NCI-H1694 (cell line): ENCODE results near the gene HDAC10.
"Not testable (repeated sequence)": the region's sequence is repeated elsewhere in the genome, so short reads cannot be mapped to it uniquely, and the experiment has no call there.

Experiments used
- DNase-seq: peaks from one replicate; lab custom pipeline; 2025; lab: John Stamatoyannopoulos, UW

Gene HDAC10

DNA sequence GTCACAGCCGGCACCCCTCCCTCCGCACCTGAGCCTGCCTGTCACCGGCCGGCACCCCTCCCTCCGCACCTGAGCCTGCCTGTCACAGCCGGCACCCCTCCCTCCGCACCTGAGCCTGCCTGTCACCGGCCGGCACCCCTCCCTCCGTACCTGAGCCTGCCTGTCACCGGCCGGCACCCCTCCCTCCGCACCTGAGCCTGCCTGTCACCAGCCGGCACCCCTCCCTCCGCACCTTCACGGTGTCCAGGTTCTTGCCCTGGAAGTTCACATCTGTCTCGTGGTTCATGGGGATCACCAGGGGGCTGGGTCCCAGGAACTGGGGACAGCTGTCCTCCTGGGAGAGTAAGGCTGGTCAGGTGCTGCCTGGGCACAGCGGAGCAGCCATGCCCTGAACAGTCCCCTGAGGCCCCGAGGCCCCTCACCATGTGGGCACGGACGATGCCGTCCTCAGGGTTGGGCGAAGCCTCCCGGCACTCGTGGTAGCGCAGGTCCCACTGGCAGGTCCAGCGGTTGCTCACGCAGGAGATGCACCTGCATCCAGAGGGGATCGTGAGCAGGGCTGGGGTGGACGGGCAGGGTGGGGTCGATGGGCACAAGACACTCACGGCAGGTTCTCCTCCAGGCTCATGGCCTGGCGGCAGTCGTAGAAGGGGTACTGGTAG is 34.6 kb upstream of the HDAC10 start:
- DNase-seq = no peak

DNA sequence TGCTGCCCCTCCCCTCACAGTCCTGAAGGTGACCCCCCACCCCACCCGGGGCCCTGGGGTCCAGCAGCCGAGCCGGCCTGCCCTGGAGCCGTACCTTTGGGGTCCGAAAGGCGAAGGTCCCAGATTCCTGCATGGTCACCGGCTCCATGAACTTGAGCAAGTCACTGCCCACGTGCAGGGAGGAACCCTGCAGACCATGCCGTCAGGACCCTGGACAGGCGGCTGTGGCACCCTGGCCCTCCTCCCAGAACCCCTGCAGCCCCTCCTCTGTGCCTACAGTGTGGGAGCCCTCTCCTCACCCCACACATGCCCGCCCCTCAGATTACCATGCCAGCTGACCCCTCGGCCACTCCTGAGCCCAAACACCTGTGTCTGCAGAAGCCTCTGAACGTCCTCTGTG is 33.4 kb upstream of the HDAC10 start:
- DNase-seq = no peak

DNA sequence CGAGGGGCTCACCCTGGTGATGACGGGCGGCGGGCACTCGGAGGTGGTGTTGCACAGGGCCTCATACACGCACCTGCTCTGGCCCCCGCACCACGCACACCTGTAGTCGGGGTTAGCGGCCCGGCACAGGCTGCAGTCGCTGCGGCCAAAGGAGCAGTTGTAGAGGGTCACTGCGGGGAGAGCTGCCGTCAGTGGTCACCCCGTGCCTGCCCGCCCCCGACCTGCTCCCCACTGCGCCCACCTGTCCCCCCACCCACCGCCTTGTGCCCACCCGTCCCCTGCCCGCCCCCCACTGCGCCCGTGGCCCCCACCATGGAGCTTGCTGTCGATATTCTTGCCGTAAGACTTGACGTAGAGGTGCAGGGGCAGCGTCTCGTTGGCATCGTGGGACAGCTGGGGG is 32.8 kb upstream of the HDAC10 start:
- DNase-seq = no peak

DNA sequence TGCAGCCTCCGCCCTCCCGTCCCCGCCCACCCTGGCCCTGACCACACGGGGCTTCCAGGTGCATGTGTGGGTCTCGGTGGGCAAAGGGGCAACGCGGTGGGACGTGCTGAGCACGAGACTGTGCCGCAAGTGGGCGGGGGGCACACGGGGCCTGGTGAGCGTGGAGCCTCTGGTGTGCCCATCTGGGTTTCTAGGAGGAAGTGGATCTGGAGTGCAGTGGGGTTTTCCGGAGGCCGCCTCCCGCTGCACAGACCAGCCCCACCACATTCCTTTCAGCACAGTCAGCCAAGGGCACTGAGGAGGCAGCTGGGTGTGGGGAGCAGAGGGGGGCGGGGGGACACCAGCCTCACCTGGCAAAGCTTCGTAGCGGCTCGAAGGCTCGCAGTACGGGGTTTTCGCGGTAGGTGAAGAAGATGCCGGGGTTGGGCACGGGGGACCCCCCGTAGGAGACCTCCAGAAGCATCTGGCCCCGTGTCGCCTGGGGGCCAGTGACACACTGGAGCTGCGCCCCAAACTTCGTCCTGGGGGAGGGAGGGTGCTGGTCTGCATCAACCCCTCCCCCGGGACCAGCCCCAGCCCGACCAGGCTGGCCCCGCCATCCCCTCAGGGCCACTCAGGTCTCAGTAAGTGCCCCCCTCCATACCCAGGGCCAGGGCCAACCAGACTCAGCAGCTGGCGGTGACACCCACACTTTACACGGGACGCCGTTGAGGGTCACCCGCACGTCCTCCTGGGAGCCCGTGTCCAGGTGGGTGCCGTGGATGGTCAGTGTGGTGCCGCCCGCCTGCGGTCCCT is 31.5 kb upstream of the HDAC10 start:
- no peak for DNase-seq

DNA sequence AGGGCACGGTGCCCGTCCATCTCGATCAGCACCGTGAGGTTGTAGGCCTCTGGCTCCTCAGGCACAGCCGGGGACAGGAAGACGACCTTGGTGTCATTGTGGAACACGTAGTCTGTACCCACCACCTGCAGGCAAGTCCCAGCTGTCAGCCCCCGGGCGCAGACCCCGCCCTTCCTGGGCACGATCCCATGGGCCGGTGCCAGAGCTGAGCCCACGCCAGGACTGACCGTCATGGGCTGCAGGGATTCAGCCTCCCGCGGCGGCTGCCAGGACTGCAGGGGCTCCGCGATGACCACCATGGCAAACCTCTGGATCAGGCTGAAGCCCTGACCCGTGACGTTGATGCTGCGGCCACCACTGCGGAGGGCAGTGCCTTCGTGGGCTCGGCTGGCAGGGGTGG is 30.9 kb upstream of the HDAC10 start:
- no peak for DNase-seq

DNA sequence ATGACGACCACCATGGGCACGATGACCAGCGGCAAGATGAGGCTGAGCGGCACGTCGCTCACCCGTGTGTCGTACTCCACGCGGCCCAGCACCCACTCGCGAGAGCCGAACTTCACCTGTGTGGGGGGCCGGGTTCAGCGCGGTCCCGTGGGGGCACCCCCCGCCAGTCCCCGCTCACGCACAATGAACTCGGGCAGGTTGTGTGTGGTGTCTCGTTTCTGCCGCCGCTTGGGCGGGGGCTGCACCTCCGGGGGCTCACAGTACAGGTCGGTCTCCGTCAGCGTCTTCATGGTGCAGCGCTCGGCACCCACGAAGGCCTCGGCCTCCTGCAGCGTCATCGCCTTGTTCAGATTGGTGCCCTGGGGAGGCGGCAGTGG is 30.3 kb upstream of the HDAC10 start:
- no peak for DNase-seq

DNA sequence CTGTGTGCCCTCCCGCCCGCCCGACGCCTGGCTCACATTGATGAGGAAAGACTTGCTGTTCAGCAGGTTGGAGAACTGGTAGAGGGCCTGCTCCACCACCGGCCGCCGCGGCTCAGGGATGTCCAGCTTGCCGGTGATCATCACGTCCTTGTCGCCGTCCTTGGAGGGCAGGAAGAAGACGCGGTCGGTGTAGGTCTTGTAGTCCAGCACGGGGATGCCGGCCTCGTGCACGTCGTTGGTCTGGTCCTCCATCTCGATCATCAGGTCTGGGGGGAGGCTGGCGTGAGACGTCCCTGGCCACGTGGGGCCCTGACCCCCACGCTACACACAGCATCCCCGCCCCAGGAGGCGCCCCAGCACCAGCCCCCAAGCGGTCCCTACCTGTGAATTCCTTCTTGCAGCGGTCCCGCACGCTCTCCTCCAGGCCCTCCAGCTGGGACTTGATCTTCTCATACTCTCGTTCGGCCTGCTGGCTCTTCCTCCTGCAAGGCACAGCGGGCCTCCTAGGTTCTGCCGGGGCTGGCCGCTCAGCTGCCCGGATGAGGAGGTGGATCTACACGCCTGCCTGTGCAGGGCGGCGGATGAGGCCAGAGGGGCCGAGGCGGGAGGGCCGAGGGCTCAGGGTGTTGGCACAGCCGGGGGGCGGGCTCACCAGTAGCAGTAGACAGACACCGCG is 29.8 kb upstream of the HDAC10 start:
- no peak for DNase-seq

DNA sequence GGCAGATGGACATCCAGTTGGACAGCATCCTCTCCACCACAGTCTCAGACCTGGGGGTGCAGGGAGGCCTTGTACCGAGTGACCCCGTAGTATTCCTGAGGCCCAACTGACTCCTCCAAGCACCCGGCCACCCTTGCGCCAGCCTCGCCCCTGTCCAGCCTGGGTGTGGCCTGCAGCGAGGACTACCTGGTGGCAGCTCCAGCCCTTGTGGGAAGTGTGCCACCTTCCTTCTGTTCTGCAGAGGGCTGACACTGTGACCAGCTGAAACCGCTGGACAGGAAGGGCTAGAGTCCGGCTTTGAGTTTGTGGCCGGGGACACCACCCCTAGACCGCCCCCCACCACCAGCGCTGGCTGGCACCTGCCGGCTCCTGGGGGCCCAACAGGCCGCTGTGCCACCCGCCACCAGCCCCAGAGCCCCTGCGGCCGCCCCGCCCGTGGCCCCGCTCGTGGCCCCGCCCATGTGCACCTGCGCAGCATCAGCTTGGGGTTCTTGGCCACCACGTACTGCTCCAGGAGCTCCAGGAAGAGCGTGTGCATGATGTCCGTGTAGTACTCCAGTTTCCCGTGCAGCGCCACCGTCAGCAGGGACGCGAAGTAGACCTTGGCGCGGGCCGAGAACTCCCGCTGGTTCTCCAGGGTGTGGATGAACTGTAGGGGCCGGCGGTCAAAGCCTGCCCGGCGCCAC is 29.1 kb upstream of the HDAC10 start:
- DNase-seq = no peak

DNA sequence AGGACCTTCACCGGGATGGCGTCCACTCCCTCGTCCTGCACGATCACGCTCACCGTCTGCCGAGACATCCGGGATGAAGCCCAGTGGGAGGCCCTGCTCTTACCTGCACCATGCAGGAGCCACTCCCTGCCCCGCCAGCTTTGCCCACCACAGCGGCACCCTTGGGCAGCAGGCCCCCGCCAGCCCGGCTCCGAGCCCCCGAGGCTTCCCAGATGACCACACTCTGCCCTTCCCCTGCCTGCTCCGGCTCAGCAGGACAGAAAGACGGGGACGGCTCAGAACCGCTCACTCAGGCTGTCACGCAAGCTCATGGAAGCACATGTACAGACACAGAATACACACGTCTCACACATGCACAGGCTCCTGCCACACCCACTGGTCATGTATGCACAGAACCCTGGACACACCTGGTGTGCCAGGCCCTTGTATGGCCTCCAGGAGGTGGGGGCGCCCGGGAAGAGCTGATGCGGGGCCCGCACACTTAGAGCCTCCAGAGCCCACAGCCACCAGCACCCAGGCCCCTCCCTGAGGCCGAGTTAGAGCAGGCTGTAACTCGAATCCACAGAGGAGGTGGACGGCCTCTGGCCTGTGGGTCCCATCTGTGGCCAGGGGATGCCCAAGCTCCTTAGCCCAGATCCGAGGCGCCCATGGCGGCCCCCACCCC is 28.0 kb upstream of the HDAC10 start:
- DNase-seq = no peak

DNA sequence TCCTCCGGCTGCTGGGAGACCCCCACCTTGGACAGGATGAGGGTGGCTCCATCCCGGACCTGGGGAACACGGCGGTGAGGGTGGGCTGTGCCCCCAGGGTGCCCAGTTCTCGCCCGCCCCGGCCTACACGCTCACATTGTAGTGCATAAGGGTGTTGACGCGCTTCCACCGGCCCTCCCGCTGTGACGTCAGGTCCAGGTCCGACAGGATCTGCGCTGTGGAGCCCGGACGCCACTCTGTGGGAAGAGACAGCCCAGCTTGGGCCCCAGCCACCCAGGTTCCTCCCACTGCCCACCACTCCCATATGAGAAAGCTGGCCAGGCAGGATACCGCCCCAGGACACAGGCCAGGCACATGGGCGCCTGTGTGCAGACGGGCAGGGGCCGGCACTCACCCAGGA is 27.4 kb upstream of the HDAC10 start:
- DNase-seq = no peak

DNA sequence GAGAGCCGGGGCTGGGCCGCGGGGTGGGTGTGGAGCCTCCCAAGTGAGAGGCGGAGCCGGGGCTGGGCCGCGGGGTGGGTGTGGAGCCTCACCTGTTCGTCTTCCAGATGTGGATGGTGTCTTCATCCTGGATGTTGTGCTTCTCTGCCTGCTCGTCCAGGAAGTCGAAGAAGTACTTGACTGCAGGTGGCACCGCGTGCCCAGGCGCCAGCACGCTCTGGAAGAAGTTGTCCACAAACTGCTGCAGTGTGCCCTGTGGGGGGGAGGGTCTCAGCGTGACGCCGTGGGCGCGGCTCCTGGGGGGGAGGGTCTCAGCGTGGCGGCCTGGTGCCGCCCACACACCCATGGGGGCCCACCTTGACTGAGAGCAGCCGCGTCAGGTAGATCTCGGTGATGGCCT is 26.7 kb upstream of the HDAC10 start:
- DNase-seq = no peak

DNA sequence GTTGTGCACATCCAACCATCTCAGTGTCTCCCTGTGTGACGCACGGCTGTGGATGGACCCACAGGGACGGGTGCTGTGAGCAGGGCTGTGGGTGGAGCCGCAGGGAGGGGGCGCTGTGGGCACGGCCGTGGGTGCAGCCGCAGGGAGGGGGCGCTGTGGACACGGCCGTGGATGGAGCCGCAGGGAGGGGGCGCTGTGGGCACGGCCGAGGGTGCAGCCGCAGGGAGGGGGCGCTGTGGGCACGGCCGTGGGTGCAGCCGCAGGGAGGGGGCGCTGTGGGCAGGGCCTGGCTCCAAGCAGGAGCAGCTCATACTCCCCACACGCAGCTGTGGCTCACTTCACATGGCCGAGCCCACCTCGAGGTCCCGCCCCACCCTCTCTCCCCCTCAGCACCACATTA is 25.1 kb upstream of the HDAC10 start:
- DNase-seq = peak; percentile 19

DNA sequence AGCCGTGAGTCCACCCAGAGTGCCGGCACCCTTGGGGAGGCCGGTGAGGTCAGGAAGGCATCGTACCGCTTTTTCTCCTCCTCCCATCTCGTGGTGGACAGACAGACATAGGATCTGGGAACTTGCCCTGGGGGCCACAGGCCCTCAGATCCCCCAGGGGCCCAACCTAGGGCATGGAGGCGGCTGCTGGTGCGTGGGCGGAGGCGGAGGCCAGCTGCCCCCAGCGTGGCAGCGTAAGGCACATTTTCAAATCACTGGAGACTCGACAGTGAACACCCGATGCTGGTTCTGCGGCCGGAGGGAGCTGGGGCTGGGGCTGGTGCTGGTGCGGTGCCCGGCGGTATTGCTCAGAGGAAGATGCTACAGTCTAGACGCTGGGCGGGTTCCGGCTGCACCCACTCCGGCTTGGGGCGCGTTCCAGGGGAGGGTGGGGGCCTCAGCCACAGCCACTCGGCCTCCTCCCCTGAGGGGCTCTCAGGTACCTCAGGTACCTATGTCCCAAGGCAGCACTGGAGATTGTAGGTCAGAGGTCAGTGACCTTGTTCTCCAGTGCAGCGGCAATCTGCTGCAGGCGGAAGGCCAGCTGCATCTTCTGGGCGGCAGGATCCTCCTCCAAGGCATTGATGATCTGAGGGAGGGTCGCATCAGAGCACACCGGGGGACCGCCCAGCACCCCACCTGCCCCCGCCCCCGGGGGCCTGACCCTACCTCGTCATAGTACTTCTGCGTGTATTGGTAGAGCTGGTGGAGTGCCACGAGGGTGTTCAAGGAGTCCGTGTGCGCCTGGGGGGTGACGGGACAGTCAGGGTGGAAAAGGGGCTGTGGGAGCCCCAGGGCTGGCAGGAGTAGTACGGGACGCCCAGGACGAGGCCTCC is 24.4 kb upstream of the HDAC10 start:
- DNase-seq = no peak

DNA sequence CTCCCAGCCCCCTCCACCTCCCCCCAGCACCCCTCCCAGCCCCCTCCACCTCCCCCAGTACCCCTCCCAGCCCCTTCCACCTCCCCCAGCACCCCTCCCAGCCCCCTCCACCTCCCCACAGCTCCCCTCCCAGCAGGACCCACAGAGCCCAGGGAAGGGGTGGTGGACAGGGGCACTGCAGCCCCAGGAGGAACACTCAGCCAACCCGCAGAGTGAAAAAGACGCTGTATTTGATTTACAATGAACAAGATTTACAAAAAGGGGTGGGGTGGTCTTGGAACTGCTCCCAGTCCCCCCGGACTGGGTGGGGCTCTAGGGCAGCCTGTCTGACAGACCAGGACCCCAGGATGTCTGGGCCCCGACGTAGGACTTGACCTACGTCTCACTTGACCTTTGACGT is 23.7 kb upstream of the HDAC10 start:
- no peak for DNase-seq

DNA sequence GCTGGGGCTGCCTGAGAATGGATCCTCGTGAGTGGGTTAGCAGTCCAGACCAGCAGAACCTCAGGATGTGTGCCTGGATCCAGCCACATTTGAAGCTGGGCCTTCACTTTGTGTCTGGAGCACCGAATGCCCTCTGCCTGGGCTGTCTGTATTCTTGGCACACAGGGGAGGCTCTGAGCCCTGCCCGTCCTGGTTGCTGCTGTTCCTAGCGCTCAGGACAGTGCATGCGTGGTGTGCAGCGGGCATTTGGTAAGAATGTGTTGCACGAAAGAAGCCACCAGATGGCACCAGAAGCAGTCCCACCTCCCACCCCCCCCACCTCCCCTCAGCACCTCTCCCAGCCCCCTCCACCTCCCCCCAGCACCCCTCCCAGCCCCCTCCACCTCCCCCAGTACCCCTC is 23.2 kb upstream of the HDAC10 start:
- DNase-seq = peak; percentile 72

DNA sequence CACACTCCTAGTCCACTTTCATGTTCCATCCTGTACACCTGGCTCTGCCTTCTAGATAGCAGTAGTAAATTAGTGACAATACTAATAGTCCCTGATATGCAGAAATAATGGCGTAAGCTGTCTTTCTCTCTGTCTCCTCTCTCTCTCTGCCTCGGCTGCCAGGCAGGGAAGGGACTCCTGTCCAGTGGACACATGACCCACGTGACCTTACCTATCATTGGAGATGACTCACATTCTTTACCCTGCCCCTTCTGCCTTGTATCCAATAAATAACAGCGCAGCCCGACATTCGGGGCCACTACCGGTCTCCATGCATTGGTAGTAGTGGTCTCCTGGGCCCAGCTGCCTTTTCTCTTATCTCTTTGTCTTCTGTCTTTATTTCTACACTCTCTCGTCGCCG is 22.7 kb upstream of the HDAC10 start:
- not testable (repeated sequence) for DNase-seq

DNA sequence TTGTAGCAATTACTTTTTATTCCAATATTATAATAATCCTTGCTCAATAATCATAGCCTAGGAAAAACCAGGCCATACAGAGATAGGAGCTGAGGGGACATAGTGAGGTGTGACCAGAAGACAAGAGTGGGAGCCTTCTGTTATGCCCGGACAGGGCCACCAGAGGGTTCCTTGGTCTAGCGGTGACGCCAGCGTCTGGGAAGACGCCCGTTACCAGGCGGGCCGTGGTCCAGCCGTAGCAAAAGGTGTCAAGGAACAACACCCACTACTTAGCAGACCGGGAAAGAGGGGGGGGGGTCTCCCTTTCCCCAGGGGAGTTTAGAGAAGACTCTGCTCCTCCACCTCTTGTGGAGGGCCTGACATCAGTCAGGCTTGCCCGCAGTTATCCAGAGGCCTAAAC is 22.3 kb upstream of the HDAC10 start:
- not testable (repeated sequence) for DNase-seq

DNA sequence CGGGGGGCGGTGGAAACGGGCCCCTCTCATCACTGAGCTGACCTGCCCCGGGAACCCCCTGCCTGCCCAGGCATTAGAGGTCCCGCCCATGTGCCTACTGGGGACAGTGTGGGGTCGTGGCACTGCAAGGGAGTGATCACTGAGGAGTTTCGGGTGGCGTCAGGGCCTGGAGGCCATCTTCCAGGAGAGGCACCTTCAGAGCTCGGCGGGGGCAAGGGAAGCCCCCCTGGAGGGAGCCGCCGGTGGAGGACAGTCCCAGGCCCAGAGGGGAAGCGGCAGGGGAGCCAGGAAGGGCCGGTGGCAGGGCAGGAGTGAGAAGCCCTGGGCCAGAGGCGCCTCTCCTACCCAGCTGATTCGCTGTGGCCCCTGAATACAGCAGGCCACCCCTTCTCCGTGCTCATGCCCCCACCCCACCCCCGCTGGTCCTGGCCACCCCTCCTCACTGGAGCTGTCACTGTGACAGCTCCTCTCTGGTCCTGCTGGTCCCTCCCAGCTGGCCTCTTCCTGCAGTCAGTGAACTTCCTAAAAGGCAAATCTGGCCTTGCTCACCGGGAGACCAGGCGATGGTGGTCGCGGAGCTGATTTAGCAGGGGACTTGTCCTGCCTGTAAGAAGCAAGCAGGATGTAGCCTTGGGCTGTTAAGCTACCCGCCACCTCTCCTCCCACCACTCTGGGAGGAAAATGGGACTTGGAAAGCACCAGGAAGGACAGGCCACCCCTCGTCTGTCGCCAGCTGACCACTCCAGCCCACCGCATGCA is 21.2 kb upstream of the HDAC10 start:
- no peak for DNase-seq

DNA sequence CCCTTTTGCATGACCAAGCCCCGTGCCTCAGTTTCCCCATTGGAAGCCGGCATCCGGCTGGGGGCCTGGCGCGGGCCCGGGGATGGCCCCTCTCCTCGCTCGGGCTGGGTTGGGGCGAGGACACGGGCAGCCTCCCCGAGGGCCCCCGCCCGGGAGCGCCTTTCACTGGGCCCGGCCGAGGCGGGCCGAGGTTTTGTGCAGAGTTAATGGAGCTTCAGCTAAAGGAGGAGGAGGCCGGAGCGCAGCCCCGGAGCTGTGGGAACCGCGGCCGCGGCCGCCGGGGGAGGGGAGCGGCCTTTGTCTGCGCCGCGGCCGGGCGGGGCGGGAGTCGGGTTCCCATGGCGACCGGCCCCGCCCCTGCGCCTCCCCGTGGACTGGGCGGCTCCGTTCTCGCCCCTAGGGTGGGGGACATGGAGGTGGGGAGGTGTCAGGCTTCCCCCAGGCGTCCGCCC is 20.5 kb upstream of the HDAC10 start:
- DNase-seq = peak; percentile 65

DNA sequence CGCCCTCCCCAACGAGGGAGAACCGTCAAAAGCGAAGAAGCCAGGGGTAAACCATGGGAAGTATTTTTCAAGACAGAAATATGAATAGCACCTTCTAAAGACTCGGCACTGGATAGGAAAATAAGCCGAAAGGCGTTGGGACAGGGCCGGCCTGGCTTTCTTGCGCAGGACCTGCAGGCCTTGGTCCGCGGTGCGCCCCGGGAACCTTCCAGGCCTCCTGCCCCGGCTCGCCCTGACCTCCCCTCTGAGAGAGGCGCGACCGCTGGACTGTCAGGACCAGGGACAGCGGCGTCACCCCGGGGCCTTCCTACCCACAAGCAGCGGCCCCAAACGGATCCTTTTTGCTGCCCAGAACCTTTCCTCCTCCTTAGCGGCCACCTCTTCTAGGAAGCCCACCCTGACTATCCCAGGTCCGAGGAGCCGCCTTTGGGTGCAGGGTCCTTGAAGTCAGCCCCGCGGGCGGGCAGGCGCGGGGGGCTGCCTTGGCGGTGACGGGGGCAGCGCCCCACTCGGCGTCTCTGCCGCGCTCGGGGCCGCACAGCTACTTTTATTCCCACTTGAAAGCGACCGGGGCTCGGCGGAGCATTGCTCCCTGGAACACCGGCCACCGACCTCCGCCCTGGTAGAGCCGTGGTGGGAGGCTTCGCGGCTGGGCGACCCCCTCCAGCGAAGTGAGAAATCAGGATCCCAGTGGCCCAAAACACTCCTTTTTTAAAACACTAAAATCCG is 19.8 kb upstream of the HDAC10 start:
- DNase-seq = no peak
